Measurements from ENCODE around the gene SCRG1.

Gene SCRG1

GRCh38 chr4:173417833-173418232 is 18.9 kb upstream of the SCRG1 start:
- H3K36me3 ChIP-seq (ENCODE audit: insufficient read depth) = no peaks in the 10 kb centered on the region
- H4K20me1 ChIP-seq (ENCODE audit: insufficient read depth) = no peaks in the 10 kb centered on the region
- H3K27me3 ChIP-seq (ENCODE audit: insufficient read depth, low read depth) = no peaks in the 10 kb centered on the region
- no peak overlapping the region for H3K4me2 ChIP-seq
- no peaks in the 10 kb centered on the region for H3K4me1 ChIP-seq (ENCODE audit: low read depth, poor library complexity, severe bottlenecking)
- no peak overlapping the region for H2AFZ ChIP-seq (ENCODE audit: low read depth)
- TF ChIP-seq CTCF (conservative IDR thresholded peaks at IDR 0.05; ENCODE audit: low read depth, low read length) = no peak
- H3K27ac ChIP-seq = no peak overlapping the region
- H3K4me3 ChIP-seq (IDR thresholded peaks at IDR 0.05; ENCODE audit: insufficient read depth, low read depth, low read length) = no peak overlapping the region
- H3K9ac ChIP-seq = no peak overlapping the region
- no peaks in the 10 kb centered on the region for H3K79me2 ChIP-seq (ENCODE audit: insufficient read depth, low read depth)

GRCh38 chr4:173415885-173416653 is 17.2 kb upstream of the SCRG1 start:
- Histone ChIP-seq H3K4me2 (no peak overlapping the region), H3K4me3 (IDR thresholded peaks at IDR 0.05; ENCODE audit: insufficient read depth, low read depth, low read length) (no peak overlapping the region), H2AFZ (ENCODE audit: low read depth) (no peak overlapping the region), H3K27me3 (ENCODE audit: insufficient read depth, low read depth) (no peaks in the 10 kb centered on the region), H4K20me1 (ENCODE audit: insufficient read depth) (no peaks in the 10 kb centered on the region), H3K36me3 (ENCODE audit: insufficient read depth) (no peaks in the 10 kb centered on the region), H3K27ac (no peak overlapping the region), H3K4me1 (ENCODE audit: low read depth, poor library complexity, severe bottlenecking) (no peaks in the 10 kb centered on the region), H3K9ac (no peak overlapping the region), H3K79me2 (ENCODE audit: insufficient read depth, low read depth) (no peaks in the 10 kb centered on the region)
- no peak for TF ChIP-seq CTCF (conservative IDR thresholded peaks at IDR 0.05; ENCODE audit: low read depth, low read length)

GRCh38 chr4:173415092-173415491 is 16.2 kb upstream of the SCRG1 start:
- Histone ChIP-seq H3K27ac (no peak overlapping the region), H4K20me1 (ENCODE audit: insufficient read depth) (no peaks in the 10 kb centered on the region), H3K4me2 (no peak overlapping the region), H3K36me3 (ENCODE audit: insufficient read depth) (no peaks in the 10 kb centered on the region), H3K4me3 (IDR thresholded peaks at IDR 0.05; ENCODE audit: insufficient read depth, low read depth, low read length) (no peak overlapping the region), H2AFZ (ENCODE audit: low read depth) (no peak overlapping the region), H3K4me1 (ENCODE audit: low read depth, poor library complexity, severe bottlenecking) (no peaks in the 10 kb centered on the region), H3K27me3 (ENCODE audit: insufficient read depth, low read depth) (no peaks in the 10 kb centered on the region), H3K9ac (no peak overlapping the region), H3K79me2 (ENCODE audit: insufficient read depth, low read depth) (no peaks in the 10 kb centered on the region)
- no peak for TF ChIP-seq CTCF (conservative IDR thresholded peaks at IDR 0.05; ENCODE audit: low read depth, low read length)

- Histone ChIP-seq H3K79me2 (ENCODE audit: insufficient read depth, low read depth) (no peaks in the 10 kb centered on the region), H3K4me2 (no peak overlapping the region), H3K9ac (no peak overlapping the region), H3K36me3 (ENCODE audit: insufficient read depth) (no peaks in the 10 kb centered on the region), H3K4me3 (IDR thresholded peaks at IDR 0.05; ENCODE audit: insufficient read depth, low read depth, low read length) (no peak overlapping the region), H3K4me1 (ENCODE audit: low read depth, poor library complexity, severe bottlenecking) (no peaks in the 10 kb centered on the region), H3K27me3 (ENCODE audit: insufficient read depth, low read depth) (no peaks in the 10 kb centered on the region), H3K27ac (no peak overlapping the region), H2AFZ (ENCODE audit: low read depth) (no peak overlapping the region), H4K20me1 (ENCODE audit: insufficient read depth) (no peaks in the 10 kb centered on the region)
- no peak for TF ChIP-seq CTCF (conservative IDR thresholded peaks at IDR 0.05; ENCODE audit: low read depth, low read length)
These were observed 15.5 kb upstream of the SCRG1 start for GRCh38 chr4:173414456-173414855.
